ES-I3 (cell line): Measurements from ENCODE around the gene PDCL2.

ENCODE experiments used
- H3K36me3 ChIP-seq: 2 replicates; pipeline ENCODE4 v1.6.1; 2013; ENCODE audit warnings: mild to moderate bottlenecking, low read length, control low read depth, moderate library complexity; ENCODE audit not compliant: insufficient read depth
- H3K4me1 ChIP-seq: 2 replicates; pipeline ENCODE4 v1.6.1; 2013; ENCODE audit warnings: mild to moderate bottlenecking, control low read depth, low read length; ENCODE audit not compliant: insufficient read depth
- H3K9ac ChIP-seq: 2 replicates; pipeline ENCODE4 v1.6.1; 2013; ENCODE audit warnings: low read depth, mild to moderate bottlenecking, low read length, moderate library complexity
- H3K9me3 ChIP-seq: 2 replicates; pipeline ENCODE4 v1.6.1; 2013; ENCODE audit warnings: mild to moderate bottlenecking, low read length, moderate library complexity; ENCODE audit not compliant: control insufficient read depth, insufficient read depth

The PDCL2 gene

GRCh38 chr4:55507612-55508011 lies 84.4 kb downstream of the PDCL2 start:
- H3K4me1 ChIP-seq = peaks cover 6% of the 10 kb centered on the region

More at GRCh38 chr4:55507612-55508011, 84.4 kb downstream of the PDCL2 start:
- Histone ChIP-seq H3K9ac (no peak overlapping the region), H3K9me3 (no peaks in the 10 kb centered on the region), H3K36me3 (no peaks in the 10 kb centered on the region)
